ENCODE data around the gene S100B.

The S100B gene

DNA sequence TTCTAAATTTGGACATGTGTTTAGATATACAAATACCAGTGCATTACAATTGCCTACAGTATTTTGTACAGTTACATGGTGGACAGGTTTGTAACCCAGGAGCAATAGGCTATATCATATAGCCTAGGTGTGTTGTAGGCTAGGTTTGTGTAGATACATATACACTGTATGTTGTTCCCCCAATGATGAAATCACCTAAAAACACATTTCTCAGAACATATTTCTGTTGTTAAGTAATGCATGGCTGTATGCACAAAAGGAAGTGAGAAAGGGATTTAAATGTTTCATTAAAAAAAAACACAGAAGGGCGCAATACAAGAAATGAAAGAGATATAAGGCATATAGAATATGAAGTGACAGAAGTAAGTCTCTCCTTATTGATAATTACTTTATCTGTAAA is 32.0 kb downstream of the S100B start:
- TF ChIP-seq, protein P1, sequence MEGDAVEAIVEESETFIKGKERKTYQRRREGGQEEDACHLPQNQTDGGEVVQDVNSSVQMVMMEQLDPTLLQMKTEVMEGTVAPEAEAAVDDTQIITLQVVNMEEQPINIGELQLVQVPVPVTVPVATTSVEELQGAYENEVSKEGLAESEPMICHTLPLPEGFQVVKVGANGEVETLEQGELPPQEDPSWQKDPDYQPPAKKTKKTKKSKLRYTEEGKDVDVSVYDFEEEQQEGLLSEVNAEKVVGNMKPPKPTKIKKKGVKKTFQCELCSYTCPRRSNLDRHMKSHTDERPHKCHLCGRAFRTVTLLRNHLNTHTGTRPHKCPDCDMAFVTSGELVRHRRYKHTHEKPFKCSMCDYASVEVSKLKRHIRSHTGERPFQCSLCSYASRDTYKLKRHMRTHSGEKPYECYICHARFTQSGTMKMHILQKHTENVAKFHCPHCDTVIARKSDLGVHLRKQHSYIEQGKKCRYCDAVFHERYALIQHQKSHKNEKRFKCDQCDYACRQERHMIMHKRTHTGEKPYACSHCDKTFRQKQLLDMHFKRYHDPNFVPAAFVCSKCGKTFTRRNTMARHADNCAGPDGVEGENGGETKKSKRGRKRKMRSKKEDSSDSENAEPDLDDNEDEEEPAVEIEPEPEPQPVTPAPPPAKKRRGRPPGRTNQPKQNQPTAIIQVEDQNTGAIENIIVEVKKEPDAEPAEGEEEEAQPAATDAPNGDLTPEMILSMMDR (IDR thresholded peaks at IDR 0.05; ENCODE audit: control insufficient read depth, insufficient read depth, low read depth, low read length, missing control alignments), result no peak
- DNase-seq (ENCODE audit: low read depth), result no peak
- no peak overlapping the region for H3K4me3 ChIP-seq (ENCODE audit: control insufficient read depth, low read depth, low read length)

DNA sequence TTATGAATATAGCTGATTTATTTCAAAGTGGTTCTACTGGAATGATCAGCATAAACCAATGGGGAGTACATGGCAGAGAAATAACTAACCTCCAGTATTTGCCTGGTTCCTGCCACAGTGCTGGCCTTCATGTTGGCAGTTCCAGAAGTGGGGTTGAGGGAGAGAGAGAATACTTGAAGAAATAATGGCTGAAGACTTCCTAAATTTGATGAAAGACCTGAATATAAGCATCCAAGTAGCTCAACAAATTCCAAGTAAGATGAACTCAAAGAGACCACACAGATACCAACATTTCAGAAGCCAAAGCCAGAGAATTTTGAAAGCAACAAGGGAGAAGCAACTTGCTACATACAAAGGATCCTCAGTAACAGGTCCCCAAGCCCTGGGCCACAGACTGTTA is 34.3 kb downstream of the S100B start:
- H3K4me3 ChIP-seq (ENCODE audit: control insufficient read depth, low read depth, low read length), result no peak overlapping the region
- TF ChIP-seq, protein P1 (IDR thresholded peaks at IDR 0.05; ENCODE audit: control insufficient read depth, insufficient read depth, low read depth, low read length, missing control alignments), result no peak
- no peak for DNase-seq (ENCODE audit: low read depth)

DNA sequence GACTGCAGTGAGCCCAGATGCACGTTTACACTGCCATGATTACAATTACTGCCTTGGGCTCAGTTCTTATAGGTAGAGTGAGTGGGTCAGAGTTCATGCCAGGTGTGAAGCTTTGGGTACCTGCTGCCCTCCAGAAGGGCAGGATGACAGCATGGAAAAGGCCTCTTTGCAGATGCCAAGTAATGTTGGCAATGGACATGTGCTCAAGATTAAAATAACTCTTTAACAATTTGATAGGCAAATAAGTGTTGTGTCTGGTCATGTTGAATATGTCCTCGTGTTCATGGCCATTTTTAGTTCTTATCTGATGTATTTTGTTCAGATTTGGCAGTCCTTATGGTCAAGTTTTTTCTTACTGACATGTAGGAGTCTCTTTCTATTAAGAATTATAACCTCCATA is 34.8 kb downstream of the S100B start:
- no peak for DNase-seq (ENCODE audit: low read depth)
- H3K4me3 ChIP-seq (ENCODE audit: control insufficient read depth, low read depth, low read length), result no peak overlapping the region
- TF ChIP-seq, protein P1 (IDR thresholded peaks at IDR 0.05; ENCODE audit: control insufficient read depth, insufficient read depth, low read depth, low read length, missing control alignments), result no peak

DNA sequence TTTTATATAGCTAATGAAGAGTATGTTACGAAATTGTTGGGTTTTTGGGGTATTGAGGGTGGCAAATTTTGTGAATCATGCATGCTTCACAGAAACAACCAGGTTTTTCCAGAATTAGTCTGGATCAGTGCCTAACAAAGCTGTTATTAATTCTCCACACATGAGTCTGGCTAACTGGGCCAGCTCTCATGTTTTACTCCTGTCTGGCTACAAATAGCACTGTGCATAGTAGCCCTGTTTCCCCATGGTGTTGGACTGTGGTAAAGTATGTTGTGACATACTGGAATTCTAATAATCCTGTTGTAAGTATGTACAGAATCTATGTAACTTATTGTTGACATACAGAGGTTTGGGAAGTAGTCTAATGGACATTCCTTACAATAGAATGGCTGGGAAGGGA is 35.8 kb downstream of the S100B start:
- peak; percentile 16 for DNase-seq (ENCODE audit: low read depth)
- TF ChIP-seq, protein P1 (IDR thresholded peaks at IDR 0.05; ENCODE audit: control insufficient read depth, insufficient read depth, low read depth, low read length, missing control alignments), result no peak
- H3K4me3 ChIP-seq (ENCODE audit: control insufficient read depth, low read depth, low read length), result no peak overlapping the region

DNA sequence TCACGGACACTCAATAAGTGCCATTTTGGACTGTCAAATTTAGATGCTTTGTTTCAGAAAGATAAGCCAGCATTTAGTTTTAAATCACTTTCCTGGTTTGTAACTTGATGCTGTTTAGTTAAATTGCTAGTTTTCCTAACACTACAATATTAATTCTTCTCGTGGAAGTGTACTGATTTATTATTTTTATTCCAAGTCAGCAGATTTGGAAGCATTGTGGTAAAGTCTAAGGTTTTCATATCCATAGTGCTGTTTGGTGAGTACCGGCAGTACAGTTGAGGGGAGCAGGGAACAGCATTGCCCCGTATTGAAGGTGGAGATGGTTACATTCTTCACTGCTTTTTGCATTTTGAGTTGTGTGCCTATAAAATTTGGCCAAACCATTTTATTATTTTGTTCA is 36.3 kb downstream of the S100B start:
- TF ChIP-seq, protein P1 (IDR thresholded peaks at IDR 0.05; ENCODE audit: control insufficient read depth, insufficient read depth, low read depth, low read length, missing control alignments), result no peak
- DNase-seq (ENCODE audit: low read depth), result no peak

DNA sequence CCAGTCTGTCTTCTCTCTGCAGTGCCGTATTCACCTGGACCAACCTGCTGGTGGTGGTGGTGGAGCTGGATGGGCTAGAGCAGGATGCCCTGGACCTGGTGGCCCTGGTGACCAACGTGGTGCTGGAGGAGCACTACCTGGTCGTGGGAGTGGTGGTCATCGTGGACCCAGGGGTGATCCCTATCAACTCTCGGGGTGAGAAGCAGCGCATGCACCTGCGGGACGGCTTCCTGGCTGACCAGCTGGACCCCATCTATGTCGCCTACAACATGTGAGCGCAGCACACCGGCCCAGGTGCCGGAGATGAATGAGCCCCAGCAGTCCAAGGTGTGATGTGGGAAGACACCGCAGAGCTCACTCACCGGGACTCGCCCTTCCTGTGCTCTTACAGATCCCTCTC is 37.5 kb downstream of the S100B start:
- DNase-seq (ENCODE audit: low read depth), result no peak
- TF ChIP-seq, protein P1 (IDR thresholded peaks at IDR 0.05; ENCODE audit: control insufficient read depth, insufficient read depth, low read depth, low read length, missing control alignments), result no peak

More for the DNA sequence above, 36.3 kb downstream of the S100B start:
- no peak overlapping the region for H3K4me3 ChIP-seq (ENCODE audit: control insufficient read depth, low read depth, low read length)

DNA sequence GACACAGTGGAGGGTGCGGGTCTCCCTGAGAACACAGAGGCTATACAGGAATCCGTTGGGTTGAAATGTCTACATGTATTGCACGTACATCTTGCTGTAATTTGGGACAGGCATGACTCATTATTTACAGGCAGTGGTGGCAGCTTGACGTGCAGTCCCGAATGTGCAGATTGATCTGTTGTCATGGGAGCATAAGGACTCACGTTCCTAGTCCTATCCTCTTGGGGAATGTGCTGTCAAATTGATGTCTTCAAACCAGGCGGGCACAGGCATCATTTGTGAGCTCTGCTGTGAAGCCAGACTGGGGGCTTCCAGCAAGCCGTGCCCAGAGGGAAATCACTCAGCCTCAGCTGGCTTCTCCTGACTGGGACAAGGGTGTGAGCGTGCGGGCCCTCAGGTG is 40.5 kb downstream of the S100B start:
- DNase-seq (ENCODE audit: low read depth), result no peak

More for the DNA sequence above, 37.5 kb downstream of the S100B start:
- H3K4me3 ChIP-seq (ENCODE audit: control insufficient read depth, low read depth, low read length), result no peak overlapping the region

More for the DNA sequence above, 40.5 kb downstream of the S100B start:
- no peak overlapping the region for H3K4me3 ChIP-seq (ENCODE audit: control insufficient read depth, low read depth, low read length)
- TF ChIP-seq, protein P1 (IDR thresholded peaks at IDR 0.05; ENCODE audit: control insufficient read depth, insufficient read depth, low read depth, low read length, missing control alignments), result no peak

All from AG09309 (cell line).